ENCODE results near the gene CDH12. TPM values are rescaled to one million over a fixed set of nuclear protein-coding genes. Genes with fewer than 3 reads are reported as not detected.

The CDH12 gene
- total RNA-seq, 1 donor from 2014 or later = not detected

DNA sequence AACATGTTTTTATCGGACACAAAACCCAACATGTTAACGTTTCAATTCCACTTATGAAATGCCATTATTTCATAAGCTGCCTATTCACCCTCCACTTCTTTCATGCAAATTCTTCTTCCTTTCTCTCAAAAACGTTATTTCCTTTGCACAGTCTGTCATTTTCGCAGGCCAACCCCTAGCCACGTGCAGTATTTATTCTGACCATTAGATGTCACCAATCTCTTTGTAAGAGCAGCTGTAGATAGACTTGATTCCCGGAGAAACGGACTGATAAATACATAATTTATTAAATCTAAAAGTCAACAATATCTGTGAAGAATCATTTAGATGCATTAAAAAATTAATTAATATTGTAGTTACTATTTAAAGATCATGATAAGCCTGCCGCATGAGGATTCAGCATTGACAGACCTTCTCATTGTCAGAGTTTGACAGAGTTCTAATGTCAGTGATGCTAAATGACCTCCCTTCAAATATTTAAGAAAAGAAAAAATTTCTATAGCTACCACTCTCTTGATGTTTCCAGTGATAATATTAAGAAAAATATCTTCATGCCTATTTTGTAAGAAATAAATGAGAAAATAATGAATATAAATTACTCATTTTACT is 933.6 kb downstream of the CDH12 start:
- DNase-seq (ENCODE audit: low spot score) = no peak
- intact Hi-C loops (cut with DNase I) = no loop called here

GRCh38 chr5:21918451-21918850 is 934.7 kb downstream of the CDH12 start:
- no peak for DNase-seq (ENCODE audit: low spot score)
- intact Hi-C loops (cut with DNase I) = no loop called here

DNA sequence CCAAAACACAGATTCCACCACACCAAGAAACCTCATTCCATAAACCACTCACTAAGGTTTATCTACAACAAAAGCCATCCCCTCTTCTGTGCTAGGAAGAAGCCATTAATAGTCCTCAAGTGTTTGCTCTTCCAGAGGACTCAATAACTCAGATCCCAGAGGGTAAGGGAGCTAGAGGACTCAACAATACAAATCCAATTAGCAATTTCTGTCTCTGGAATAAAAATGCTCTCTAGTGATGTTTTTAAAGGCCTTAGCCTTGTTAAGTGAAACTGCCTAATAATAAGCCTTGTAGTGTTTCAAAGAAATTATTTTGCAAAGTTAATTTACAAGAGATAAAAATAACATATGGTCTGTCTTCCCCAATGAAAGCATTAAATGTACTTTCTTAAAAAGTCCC is 942.4 kb downstream of the CDH12 start:
- no peak for DNase-seq (ENCODE audit: low spot score)
- intact Hi-C loops (cut with DNase I) = no loop called here

- intact Hi-C loops (cut with DNase I) = no loop called here
These were observed 957.3 kb downstream of the CDH12 start for GRCh38 chr5:21895766-21896350.

GRCh38 chr5:21893161-21893560 is 960.0 kb downstream of the CDH12 start:
- no peak for DNase-seq (ENCODE audit: low spot score)
- intact Hi-C loops (cut with DNase I) = no loop called here

More at GRCh38 chr5:21895766-21896350, 957.3 kb downstream of the CDH12 start:
- no peak for DNase-seq (ENCODE audit: low spot score)

DNA sequence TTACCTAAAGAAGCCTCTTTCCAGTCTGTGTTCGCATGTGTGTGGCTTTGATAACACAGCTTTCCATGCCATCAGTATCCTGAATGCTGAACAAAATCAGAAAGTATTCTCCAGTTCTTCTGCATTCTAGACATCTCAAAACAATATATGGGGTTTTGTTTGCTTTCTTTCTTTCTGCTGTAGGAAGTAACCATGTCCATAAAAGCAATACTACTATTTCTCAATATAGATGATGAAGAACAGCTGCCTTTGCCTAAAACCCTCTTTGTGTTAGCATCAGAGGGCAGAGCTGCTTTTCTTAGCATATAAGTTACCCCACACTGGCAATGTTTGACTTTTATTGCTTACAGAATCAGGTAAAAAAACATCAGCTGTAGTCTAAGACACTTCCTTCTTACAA is 963.6 kb downstream of the CDH12 start:
- DNase-seq (ENCODE audit: low spot score) = no peak
- intact Hi-C loops (cut with DNase I) = no loop called here

- intact Hi-C loops (cut with DNase I) = no loop called here
- DNase-seq (ENCODE audit: low spot score) = no peak
These were observed 970.9 kb downstream of the CDH12 start for GRCh38 chr5:21882074-21882745.

DNA sequence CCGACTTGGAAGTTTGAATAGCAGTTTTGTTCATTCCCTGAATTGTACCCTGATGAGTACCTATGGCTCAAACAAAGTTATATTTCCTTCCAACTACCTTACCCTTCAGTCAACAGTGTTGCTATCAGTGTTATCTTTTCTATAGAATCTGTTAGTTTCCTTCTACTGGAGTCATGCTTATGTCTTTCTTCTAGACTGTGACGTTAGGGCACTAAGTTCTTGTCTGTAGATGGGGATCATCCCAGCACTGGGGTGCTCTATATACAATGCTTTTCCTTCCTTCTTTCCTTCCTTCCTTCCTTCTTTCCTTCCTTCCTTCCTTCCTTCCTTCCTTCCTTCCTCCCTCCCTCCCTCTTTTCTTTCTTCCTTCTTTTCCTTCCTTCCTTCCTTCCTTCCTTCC is 973.0 kb downstream of the CDH12 start:
- DNase-seq (ENCODE audit: low spot score) = no peak
- intact Hi-C loops (cut with DNase I) = no loop called here

GRCh38 chr5:21862986-21863385 is 990.2 kb downstream of the CDH12 start:
- DNase-seq (ENCODE audit: low spot score) = no peak
- intact Hi-C loops (cut with DNase I) = no loop called here

GRCh38 chr5:21858441-21858840 is 994.7 kb downstream of the CDH12 start:
- intact Hi-C loops (cut with DNase I) = no loop called here
- no peak for DNase-seq (ENCODE audit: low spot score)

DNA sequence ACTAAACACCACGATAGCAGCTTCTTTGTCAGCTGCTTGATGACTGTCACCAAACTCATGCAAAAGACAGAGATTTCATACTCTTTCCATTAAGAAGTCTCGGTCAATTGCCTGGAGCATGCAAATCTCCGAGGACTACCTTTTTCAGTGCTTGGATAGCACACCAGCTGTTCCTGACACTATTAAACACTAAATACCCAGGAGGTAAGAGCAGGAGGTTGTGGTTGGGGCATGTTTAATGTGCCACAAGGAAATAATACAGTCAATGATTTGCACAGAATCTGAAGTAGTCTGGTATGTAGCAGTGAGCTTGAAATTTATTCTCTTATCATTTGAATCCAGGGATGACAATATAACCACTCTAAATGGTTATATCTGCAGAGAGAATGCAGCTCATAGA is 996.2 kb downstream of the CDH12 start:
- no peak for DNase-seq (ENCODE audit: low spot score)
- intact Hi-C loops (cut with DNase I) = no loop called here

DNA sequence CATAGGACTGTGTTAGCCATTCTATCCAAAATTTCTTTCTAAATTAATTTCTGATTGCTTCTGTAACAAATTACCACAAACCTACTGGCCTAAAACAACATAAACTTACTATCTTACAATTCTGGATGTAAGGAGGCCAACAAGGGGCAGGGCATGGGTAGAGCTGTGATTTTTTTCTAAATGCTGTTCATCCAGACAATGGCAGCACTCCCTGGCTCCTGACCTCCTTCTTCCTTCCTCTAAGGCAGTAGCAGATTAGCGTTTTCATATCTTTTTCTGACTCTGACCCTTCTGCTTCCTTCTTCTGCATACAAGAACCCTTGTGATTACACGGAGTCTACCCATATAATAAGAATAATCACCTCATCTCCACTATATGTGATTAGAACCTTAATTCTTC is 1005.8 kb downstream of the CDH12 start:
- intact Hi-C loops (cut with DNase I) = no loop called here
- no peak for DNase-seq (ENCODE audit: low spot score)

GRCh38 chr5:21844960-21845359 is 1008.2 kb downstream of the CDH12 start:
- intact Hi-C loops (cut with DNase I) = no loop called here

GRCh38 chr5:21834863-21835262 is 1018.3 kb downstream of the CDH12 start:
- no peak for DNase-seq (ENCODE audit: low spot score)
- intact Hi-C loops (cut with DNase I) = no loop called here

More at GRCh38 chr5:21844960-21845359, 1008.2 kb downstream of the CDH12 start:
- no peak for DNase-seq (ENCODE audit: low spot score)

DNA sequence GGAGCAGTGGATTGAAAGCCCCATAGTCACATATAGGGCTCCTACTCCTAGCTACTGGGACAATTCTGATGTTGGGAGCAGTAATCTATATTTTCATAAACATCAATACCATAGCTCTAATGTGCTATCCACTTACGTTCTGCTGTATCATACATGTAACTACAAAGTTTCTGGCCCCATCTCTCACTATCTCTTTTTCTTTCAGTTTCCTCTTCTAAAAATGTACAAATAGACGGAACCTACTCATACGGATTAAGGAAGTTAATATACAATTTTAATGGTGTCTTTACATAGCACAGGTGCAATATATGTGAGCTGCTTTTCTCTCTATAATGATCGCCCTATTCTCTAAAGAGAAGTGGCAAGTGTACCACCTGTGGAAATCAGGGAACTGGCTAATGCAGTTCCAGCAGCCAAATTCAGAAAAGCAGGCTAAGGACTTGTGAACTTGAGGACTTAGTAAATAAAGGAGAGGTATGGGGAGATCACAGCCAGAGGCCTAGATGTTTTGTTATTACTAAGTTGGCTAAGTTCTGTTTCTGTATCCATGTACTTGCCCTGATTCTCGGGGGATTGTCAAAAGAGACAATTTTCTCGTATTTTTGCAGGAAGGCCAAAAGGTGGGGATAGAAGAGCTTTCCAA is 1021.9 kb downstream of the CDH12 start:
- intact Hi-C loops (cut with DNase I) = no loop called here
- no peak for DNase-seq (ENCODE audit: low spot score)

DNA sequence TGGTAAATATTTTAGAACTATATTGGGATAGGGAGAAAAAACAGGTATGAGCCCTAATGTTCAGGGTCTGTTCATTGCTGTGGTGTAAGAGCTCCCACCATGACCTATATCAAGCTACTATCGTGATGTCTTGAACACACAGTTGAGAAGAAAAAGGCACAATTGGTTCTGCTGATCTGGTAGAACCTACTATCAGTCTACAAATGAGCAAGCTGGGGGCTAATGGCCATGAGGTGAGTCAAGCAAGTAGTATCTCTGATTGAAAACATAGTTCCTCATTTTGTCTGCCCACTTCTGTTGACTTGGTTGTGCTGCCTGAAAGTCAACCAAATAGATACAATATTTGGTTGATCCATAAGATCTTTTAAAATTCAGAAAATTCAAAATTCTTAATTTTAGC is 1026.3 kb downstream of the CDH12 start:
- intact Hi-C loops (cut with DNase I) = no loop called here
- no peak for DNase-seq (ENCODE audit: low spot score)

DNA sequence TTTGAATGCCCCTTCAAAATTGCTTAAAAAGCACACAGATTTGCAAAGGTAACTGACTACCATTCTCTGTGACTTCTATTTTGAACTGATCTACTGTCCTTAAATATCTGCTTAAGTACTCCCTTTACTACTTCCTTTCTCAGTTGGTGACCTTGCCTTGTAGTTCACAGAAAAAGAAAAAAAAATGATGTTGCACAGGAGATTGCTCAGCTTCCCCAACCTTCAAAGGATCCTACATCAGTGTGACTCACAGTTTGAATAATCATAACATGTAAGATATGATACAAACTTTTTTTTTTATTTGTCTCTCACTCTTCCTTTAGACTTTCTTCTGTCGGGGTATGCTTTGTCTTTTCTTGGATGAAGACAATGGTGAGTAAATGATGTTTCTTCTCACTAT is 1029.6 kb downstream of the CDH12 start:
- intact Hi-C loops (cut with DNase I) = no loop called here
- no peak for DNase-seq (ENCODE audit: low spot score)

DNA sequence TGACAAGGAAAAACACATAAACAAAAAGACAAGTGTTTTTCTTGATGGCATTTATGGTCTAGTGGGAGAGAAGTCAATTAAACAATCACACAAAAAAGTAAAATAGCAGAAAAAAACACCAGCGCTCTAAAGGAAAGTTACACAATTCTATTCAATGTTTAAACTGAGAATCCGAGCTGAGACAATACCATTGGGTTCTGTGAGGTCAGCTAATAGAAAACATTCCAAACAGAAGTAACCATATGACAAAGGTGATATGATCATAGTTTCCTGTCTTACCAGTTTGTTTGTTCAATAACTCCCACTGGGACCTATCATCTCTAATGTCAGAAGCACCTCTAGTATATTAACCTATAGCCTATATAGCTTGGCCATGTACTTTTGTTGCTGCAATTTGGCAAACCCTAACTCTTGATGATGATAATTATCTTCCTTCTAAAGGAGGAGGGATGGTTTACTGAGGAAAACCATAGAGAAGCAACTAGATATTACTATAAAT is 1030.0 kb downstream of the CDH12 start:
- intact Hi-C loops (cut with DNase I) = no loop called here
- DNase-seq (ENCODE audit: low spot score) = no peak

- DNase-seq (ENCODE audit: low spot score) = no peak
- intact Hi-C loops (cut with DNase I) = no loop called here
These were observed 1032.6 kb downstream of the CDH12 start for GRCh38 chr5:21820527-21820926.

DNA sequence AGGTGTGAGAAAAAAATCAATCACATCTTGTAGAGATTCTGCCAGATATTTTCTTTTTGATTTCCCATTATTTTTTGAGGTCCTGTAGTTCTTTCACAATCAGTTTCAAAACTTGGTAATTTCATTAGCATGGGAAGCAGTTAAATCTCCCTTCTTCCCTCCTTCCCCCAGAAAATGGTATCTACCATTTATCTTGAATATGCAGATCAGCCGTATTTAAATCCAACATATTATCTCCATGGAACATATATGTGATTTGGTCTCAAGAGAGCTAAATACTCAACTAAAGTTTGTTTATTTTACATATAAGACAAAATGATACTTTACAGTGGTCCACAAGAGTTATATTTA is 1034.8 kb downstream of the CDH12 start:
- intact Hi-C loops (cut with DNase I) = no loop called here
- DNase-seq (ENCODE audit: low spot score) = no peak

All from cardiac septum (tissue), 1 donor.